ENCODE measurements around the gene CDH23. TPM values are rescaled to one million over a fixed set of nuclear protein-coding genes. Genes with fewer than 3 reads are reported as not detected.

CDH23 gene
- total RNA-seq, 1 donor from 2014 or later: 10.3 TPM

DNA sequence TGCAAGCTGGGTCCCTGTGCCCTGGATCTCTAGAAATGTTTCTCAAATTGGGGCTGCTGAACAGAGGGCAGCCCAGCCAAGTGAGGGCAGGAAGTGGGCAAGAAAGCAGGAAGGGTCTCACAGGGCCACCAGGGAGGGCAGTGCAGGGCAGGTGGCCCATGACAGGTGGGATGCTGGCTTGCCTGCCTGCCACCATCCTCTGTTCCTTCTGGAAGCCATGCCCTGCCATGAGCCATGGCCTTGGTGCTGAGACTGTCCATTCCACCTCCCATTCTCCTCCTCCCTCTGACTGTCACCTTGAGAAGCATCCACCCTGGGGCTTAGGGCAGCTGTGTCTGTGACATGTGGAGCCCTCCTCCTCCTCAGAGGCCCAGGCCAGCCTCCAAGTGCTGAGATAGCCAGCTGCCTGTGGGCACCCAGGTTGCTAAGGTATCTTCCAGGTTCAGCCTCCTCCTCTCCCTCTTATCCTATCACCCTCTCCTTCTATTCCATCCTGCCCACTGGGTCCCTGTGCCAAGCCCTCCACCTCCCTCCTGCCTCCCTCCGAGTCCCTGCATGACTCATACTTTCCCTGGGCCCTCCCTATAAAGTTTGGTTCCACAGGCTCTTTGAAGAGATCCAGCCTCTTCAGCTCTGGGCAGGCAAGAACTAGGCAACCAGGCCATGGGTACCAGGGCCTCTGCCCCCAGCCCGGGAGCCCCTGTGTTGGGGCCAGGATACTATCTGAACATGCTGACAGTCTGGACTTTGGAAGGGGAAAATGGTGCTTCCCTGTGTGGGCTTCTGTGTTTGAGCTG lies 375.3 kb downstream of the CDH23 start:
- H3K9me3 ChIP-seq: no peaks in the 10 kb centered on the region
- TF ChIP-seq, protein P1, sequence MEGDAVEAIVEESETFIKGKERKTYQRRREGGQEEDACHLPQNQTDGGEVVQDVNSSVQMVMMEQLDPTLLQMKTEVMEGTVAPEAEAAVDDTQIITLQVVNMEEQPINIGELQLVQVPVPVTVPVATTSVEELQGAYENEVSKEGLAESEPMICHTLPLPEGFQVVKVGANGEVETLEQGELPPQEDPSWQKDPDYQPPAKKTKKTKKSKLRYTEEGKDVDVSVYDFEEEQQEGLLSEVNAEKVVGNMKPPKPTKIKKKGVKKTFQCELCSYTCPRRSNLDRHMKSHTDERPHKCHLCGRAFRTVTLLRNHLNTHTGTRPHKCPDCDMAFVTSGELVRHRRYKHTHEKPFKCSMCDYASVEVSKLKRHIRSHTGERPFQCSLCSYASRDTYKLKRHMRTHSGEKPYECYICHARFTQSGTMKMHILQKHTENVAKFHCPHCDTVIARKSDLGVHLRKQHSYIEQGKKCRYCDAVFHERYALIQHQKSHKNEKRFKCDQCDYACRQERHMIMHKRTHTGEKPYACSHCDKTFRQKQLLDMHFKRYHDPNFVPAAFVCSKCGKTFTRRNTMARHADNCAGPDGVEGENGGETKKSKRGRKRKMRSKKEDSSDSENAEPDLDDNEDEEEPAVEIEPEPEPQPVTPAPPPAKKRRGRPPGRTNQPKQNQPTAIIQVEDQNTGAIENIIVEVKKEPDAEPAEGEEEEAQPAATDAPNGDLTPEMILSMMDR (IDR thresholded peaks at IDR 0.05): no peak
- TF ChIP-seq POLR2AphosphoS5 (IDR thresholded peaks at IDR 0.05; ENCODE audit: insufficient read depth in 1 of 2, low read depth in 1 of 2): peak; percentile 85 to 87
- peak in 1 of 2 donors; percentile 67 for TF ChIP-seq POLR2A (IDR thresholded peaks at IDR 0.05)
- peak overlapping the region; percentile 83 to 90 for H3K4me3 ChIP-seq
- H3K27ac ChIP-seq: peak overlapping the region; percentile 99
- H3K27me3 ChIP-seq: no peaks in the 10 kb centered on the region
- peaks cover 74% of the 10 kb centered on the region for H3K4me1 ChIP-seq
- intact Hi-C loops (cut with DNase I): loop anchor here (5.0 kb wide), 1 partner anchor 60 kb away; no protein-coding TSS in a partner anchor
- H3K36me3 ChIP-seq: no peaks in the 10 kb centered on the region
- no peak for DNase-seq (ENCODE audit: extremely low spot score in 2 of 2)

DNA sequence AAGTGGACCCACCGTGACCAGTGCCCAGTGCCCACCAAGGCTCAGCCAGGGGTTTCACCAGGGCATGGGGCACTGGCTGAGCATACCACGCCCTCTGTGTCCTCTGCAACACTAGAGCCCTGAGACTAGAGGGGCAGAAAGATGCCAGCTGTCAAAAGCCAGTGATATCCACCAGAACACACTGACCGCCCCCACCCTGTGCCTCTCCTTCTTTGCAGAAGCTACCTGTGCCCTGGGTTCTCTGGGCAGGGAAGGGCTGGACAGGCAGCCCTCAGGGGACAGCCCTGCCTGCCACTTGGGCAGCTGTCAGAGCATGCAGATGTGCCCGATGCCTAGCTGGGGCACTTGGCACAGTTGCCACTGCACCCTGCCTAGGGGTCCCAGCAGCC lies 376.1 kb downstream of the CDH23 start:
- H3K4me1 ChIP-seq: peaks cover 66% of the 10 kb centered on the region
- H3K27ac ChIP-seq: peak overlapping the region; percentile 99
- H3K4me3 ChIP-seq: peak overlapping the region; percentile 83 to 90
- intact Hi-C loops (cut with DNase I): loop anchor here (5.0 kb wide), 1 partner anchor 61 kb away; no protein-coding TSS in a partner anchor
- H3K9me3 ChIP-seq: no peaks in the 10 kb centered on the region
- no peaks in the 10 kb centered on the region for H3K36me3 ChIP-seq
- no peaks in the 10 kb centered on the region for H3K27me3 ChIP-seq
- TF ChIP-seq POLR2AphosphoS5 (IDR thresholded peaks at IDR 0.05; ENCODE audit: insufficient read depth in 1 of 2, low read depth in 1 of 2): no peak
- TF ChIP-seq POLR2A (IDR thresholded peaks at IDR 0.05): no peak
- TF ChIP-seq, protein P1 (IDR thresholded peaks at IDR 0.05): no peak
- DNase-seq (ENCODE audit: extremely low spot score in 2 of 2): no peak

DNA sequence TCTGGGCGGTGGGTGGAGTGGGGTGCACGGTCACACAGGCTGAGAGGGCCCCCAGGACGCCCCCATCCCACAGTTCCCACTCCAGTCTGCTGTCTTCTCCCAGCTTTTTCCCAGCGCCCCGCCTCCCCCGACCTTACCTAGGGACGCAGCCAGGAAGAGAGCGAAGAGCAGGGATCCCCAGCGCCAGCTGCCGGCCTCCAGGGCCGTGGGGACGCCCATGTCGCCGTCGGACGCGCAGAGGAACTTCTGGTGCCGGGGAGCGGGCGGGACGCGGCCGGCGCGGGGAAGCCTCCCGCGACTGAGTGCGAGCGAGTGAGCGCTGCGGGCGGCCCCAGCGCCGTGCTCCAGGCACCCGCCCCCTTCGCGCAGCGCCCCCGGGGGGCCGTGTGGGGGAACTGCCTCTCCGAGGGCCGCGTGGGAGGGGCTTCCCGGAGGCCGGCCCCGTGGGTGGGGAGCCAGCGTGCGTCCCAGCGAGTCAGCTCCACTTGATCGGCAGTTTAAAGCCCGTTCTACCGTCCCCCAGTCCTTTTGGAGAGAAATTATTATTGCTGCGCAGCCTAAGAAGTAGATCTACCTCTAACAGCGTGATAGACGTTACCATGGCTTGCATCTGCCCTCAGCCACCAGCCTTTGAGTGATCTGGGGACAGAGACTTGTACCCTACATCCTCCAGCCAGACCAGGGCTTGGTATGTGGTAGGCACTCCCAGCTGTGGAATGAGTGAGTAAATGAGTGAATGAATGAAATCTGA lies 376.7 kb downstream of the CDH23 start, which contains the start of gene VSIR:
TSS of gene VSIR (minus strand) at position 300 of the 751 bp plus-strand sequence. CDS start at position 219, 81 bp downstream.
- intact Hi-C loops (cut with DNase I): loop anchor here (5.0 kb wide), 1 partner anchor 61 kb away; no protein-coding TSS in a partner anchor
- H3K36me3 ChIP-seq: no peaks in the 10 kb centered on the region
- H3K4me1 ChIP-seq: peaks cover 60% of the 10 kb centered on the region
- DNase-seq (ENCODE audit: extremely low spot score in 2 of 2): no peak
- TF ChIP-seq POLR2A (IDR thresholded peaks at IDR 0.05) (peak; percentile 61 to 97), POLR2AphosphoS5 (IDR thresholded peaks at IDR 0.05; ENCODE audit: insufficient read depth in 1 of 2, low read depth in 1 of 2) (peak; percentile 32 to 93)
- TF ChIP-seq, protein P1 (IDR thresholded peaks at IDR 0.05): peak; percentile 60 to 88 (median 84)
- H3K27ac ChIP-seq: peak within 1 kb of the TSS; percentile 99
- H3K9me3 ChIP-seq: no peaks in the 10 kb centered on the region
- H3K27me3 ChIP-seq: no peaks in the 10 kb centered on the region
- peak within 1 kb of the TSS; percentile 83 to 90 for H3K4me3 ChIP-seq

DNA sequence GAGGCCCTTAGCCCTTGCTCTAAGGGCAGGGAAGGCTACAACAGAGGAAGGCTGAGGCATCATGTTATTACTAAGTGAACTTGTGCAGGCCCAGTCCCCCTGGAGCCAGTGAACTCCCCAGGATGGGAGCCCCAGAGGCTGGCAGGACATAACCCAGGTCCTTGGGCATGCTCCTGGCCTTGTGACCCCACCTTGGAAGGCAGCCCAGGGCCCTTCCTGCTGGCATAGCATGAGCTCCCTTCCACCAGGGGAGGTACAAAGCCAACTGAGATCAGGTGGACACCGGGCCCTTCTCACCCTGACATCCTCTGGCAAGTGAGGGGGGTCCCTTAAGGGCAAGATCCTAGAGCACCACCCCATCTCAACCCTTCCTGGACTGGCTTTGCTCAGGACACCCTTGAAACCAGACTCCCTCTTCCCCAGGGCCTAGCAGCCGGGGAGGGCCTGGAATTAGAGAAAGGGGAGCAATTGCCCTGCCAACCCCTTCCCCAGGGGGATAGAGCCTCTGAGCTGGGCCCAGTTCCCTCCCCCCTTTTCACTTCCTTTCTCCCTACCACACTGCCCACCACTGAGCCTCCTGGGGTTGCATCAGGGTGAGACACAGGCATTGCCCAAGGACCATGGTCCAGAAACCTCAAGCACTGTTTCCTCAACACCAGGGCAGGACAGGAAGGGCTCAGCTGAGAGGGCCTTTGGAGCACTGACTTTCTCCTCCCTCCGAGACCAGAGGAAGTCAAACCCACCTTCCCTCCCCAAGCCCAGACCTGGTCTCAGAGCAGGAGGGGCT lies 378.4 kb downstream of the CDH23 start:
- Histone ChIP-seq H3K9me3 (no peaks in the 10 kb centered on the region), H3K27ac (no peak overlapping the region), H3K4me3 (no peak overlapping the region), H3K36me3 (no peaks in the 10 kb centered on the region), H3K27me3 (no peaks in the 10 kb centered on the region), H3K4me1 (peaks cover 43% of the 10 kb centered on the region)
- DNase-seq (ENCODE audit: extremely low spot score in 2 of 2): no peak
- intact Hi-C loops (cut with DNase I): loop anchor here (5.0 kb wide), 1 partner anchor 63 kb away; no protein-coding TSS in a partner anchor
- TF ChIP-seq POLR2AphosphoS5 (IDR thresholded peaks at IDR 0.05; ENCODE audit: insufficient read depth in 1 of 2, low read depth in 1 of 2): no peak
- TF ChIP-seq, protein P1 (IDR thresholded peaks at IDR 0.05): no peak
- no peak for TF ChIP-seq POLR2A (IDR thresholded peaks at IDR 0.05)

All from vagina (tissue), 2 donors.